Sigmoid colon (tissue), 7 donors: ENCODE results near the gene MIB2. TPM values are rescaled to one million over a fixed set of nuclear protein-coding genes. Genes with fewer than 3 reads are reported as not detected.

Source experiments
- DNase-seq: peaks from one replicate; pipeline ENCODE4 v3.0.0-alpha.2; 2019
- H3K27ac ChIP-seq, 4 donors: fragments of 200-600 bp; sonication (generic); one replicate each; pipeline ENCODE4 v1.5.1; 2016 to 2019; ENCODE audit warnings: mild to moderate bottlenecking in 1 of 4
- H3K27me3 ChIP-seq, 3 donors: fragments of 200-600 bp; sonication (generic); one replicate each; pipeline ENCODE4 v1.5.1; 2019; ENCODE audit warnings: mild to moderate bottlenecking in 1 of 3
- H3K36me3 ChIP-seq, 4 donors: fragments of 200-600 bp; sonication (generic); one replicate each; pipeline ENCODE4 v1.5.1; 2016 to 2019
- H3K4me1 ChIP-seq, 4 donors: fragments of 200-600 bp; sonication (generic); one replicate each; pipeline ENCODE4 v1.5.1; 2017 to 2019
- H3K4me3 ChIP-seq, 4 donors: fragments of 200-600 bp; sonication (generic); one replicate each; pipeline ENCODE4 v1.5.1; 2017 to 2019; ENCODE audit warnings: mild to moderate bottlenecking in 2 of 4, moderate library complexity in 1 of 4
- H3K9me3 ChIP-seq, 4 donors: fragments of 200-600 bp in 3 of 4; sonication (generic) in 3 of 4; one replicate each; pipeline versions ENCODE4 v1.5.1 to v1.6.1; 2013 to 2019
- CTCF ChIP-seq, 4 experiments: fragments of 450-650 bp in 3 of 4; fragments of 200-600 bp in 1 of 4; IDR thresholded peaks; one replicate each; pipeline ENCODE4 v1.5.1; 2016 to 2019; ENCODE audit warnings: antibody characterized with exemption in 4 of 4, mild to moderate bottlenecking in 3 of 4, moderate library complexity in 2 of 4
- EP300 ChIP-seq, 4 donors: sonication (generic); formaldehyde crosslinking; IDR thresholded peaks; one replicate each; pipeline ENCODE4 v1.6.1; 2017; ENCODE audit warnings: antibody characterized with exemption in 4 of 4
- POLR2A ChIP-seq, 2 donors: fragments of 450-650 bp; IDR thresholded peaks; one replicate each; pipeline ENCODE4 v1.6.1; 2016; ENCODE audit warnings: antibody characterized with exemption in 2 of 2, mild to moderate bottlenecking in 2 of 2, moderate library complexity in 2 of 2
- POLR2AphosphoS5 ChIP-seq, 4 donors: sonication (generic); formaldehyde crosslinking; IDR thresholded peaks; one replicate each; pipeline ENCODE4 v1.6.1; 2017; ENCODE audit warnings: antibody characterized with exemption in 4 of 4
- WGBS, 2 donors: extraction: QIAGEN DNeasy Blood & Tissue Kit; methylation state at CpG; one replicate each; pipeline ENCODE4 v1.1.7; 2013; 5-methylcytosine and 5-hydroxymethylcytosine counted together
- intact Hi-C: fragments of 100-400 bp; cut with DNase I; formaldehyde crosslinking; loops from one replicate; pipeline ENCODE4 v1.15.1; 2023
- polyA plus RNA-seq, 3 donors: library from polyadenylated mRNA; stranded (reverse); fragments of 200-250 nt; gene quantifications; one replicate each; pipeline ENCODE4 v1.2.3, GENCODE V29; 2013
- total RNA-seq, 4 donors: library from RNA; depleted of rRNA; stranded (reverse); fragments of >200 nt; gene quantifications; one replicate each; pipeline ENCODE4 v1.1.0, GENCODE V29; 2016
- donor health status: healthy with polysubstance abuse.
- donor health status: Bipolar disorder and iron deficiency.
- donor health status: healthy.

Gene MIB2
- total and polyA plus RNA-seq, 7 donors = 24.6 to 95.3 (median 37.1) TPM

GRCh38 chr1:1665815-1666251 lies 50.5 kb downstream of the MIB2 start:
- H3K9me3 ChIP-seq = no peaks in the 10 kb centered on the region
- no peak overlapping the region for H3K27ac ChIP-seq
- H3K4me1 ChIP-seq = no peaks in the 10 kb centered on the region
- TF ChIP-seq POLR2A (IDR thresholded peaks at IDR 0.05) (no peak), EP300 (IDR thresholded peaks at IDR 0.05) (no peak), CTCF (IDR thresholded peaks at IDR 0.05) (peak in 3 of 4 experiments; percentile 14 to 35 (median 17)), POLR2AphosphoS5 (IDR thresholded peaks at IDR 0.05) (no peak)
- peak; percentile 59 for DNase-seq
- 88 to 91% methylated on average over 25 of the region's 25 CpGs for WGBS, 2 donors
- no peak overlapping the region for H3K4me3 ChIP-seq
- no peaks in the 10 kb centered on the region for H3K27me3 ChIP-seq
- peaks cover 13 to 62% (median 37%) of the 10 kb centered on the region in 4 donors for H3K36me3 ChIP-seq
- intact Hi-C loops = no loop called here

- H3K4me1 ChIP-seq = no peaks in the 10 kb centered on the region
- no peak for TF ChIP-seq POLR2A (IDR thresholded peaks at IDR 0.05)
- TF ChIP-seq POLR2AphosphoS5 (IDR thresholded peaks at IDR 0.05) = no peak
- TF ChIP-seq EP300 (IDR thresholded peaks at IDR 0.05) = no peak
- TF ChIP-seq CTCF (IDR thresholded peaks at IDR 0.05) = no peak
- H3K4me3 ChIP-seq = no peak overlapping the region
- peak; percentile 48 for DNase-seq
- H3K27me3 ChIP-seq = no peaks in the 10 kb centered on the region
- 96% methylated on average over 15 of the region's 15 CpGs for WGBS, 2 donors
- no peak overlapping the region for H3K27ac ChIP-seq
- intact Hi-C loops = no loop called here
- no peaks in the 10 kb centered on the region for H3K9me3 ChIP-seq
- peaks cover 13 to 69% (median 41%) of the 10 kb centered on the region in 4 donors for H3K36me3 ChIP-seq
Observed at GRCh38 chr1:1666526-1666925, 51.2 kb downstream of the MIB2 start.

GRCh38 chr1:1669468-1670440 lies 54.5 kb downstream of the MIB2 start:
- Histone ChIP-seq H3K36me3 (peaks cover 13 to 81% (median 47%) of the 10 kb centered on the region in 4 donors), H3K27ac (no peak overlapping the region), H3K4me3 (no peak overlapping the region), H3K9me3 (no peaks in the 10 kb centered on the region), H3K4me1 (no peaks in the 10 kb centered on the region), H3K27me3 (no peaks in the 10 kb centered on the region)
- peak; percentile 59 for DNase-seq
- intact Hi-C loops = no loop called here
- TF ChIP-seq CTCF (IDR thresholded peaks at IDR 0.05) (no peak), POLR2A (IDR thresholded peaks at IDR 0.05) (no peak), POLR2AphosphoS5 (IDR thresholded peaks at IDR 0.05) (no peak), EP300 (IDR thresholded peaks at IDR 0.05) (no peak)
- WGBS, 2 donors = 92 to 95% methylated on average over 43 of the region's 43 CpGs

GRCh38 chr1:1670866-1671265 lies 55.6 kb downstream of the MIB2 start:
- H3K36me3 ChIP-seq = peaks cover 5 to 75% (median 38%) of the 10 kb centered on the region in 4 donors

More at GRCh38 chr1:1670866-1671265, 55.6 kb downstream of the MIB2 start:
- TF ChIP-seq POLR2AphosphoS5 (IDR thresholded peaks at IDR 0.05) = no peak
- TF ChIP-seq EP300 (IDR thresholded peaks at IDR 0.05) = no peak
- no peak for TF ChIP-seq CTCF (IDR thresholded peaks at IDR 0.05)
- TF ChIP-seq POLR2A (IDR thresholded peaks at IDR 0.05) = no peak
- Histone ChIP-seq H3K9me3 (no peaks in the 10 kb centered on the region), H3K4me3 (no peak overlapping the region), H3K27me3 (no peaks in the 10 kb centered on the region), H3K27ac (no peak overlapping the region), H3K4me1 (no peaks in the 10 kb centered on the region)
- DNase-seq = peak; percentile 60
- WGBS, 2 donors = 94 to 96% methylated on average over 24 of the region's 24 CpGs
- intact Hi-C loops = no loop called here
